HEK293 (cell line): ENCODE results near the gene ZPLD1.

ENCODE experiments used
- CTCF ChIA-PET: fragments of 350-600 bp; formaldehyde crosslinking; extraction: SDS; loops from one replicate; lab custom pipeline; 2021; ENCODE audit warnings: antibody characterized with exemption; lab: Yijun Ruan, JAX
- POLR2A ChIA-PET: fragments of 300-600 bp; formaldehyde crosslinking; extraction: SDS; loops from one replicate; lab custom pipeline; 2020; ENCODE audit warnings: antibody characterized with exemption, inconsistent platforms; lab: Yijun Ruan, JAX
- H3K27ac ChIP-seq: fragments of 200-500 bp; sonication (Bioruptor generic); 2 replicates; pipeline ENCODE4 v1.5.1; 2014; ENCODE audit warnings: low read depth, low read length, control low read depth, inconsistent platforms; ENCODE audit errors: extremely low read depth
- H3K36me3 ChIP-seq, 2 experiments: fragments of 200-500 bp in 1 of 2; sonication (Bioruptor generic) in 1 of 2; 1 replicate in 1 of 2; 2 replicates in 1 of 2; pipeline ENCODE4 v1.5.1; 2014 to 2017; ENCODE audit warnings: inconsistent platforms in 2 of 2, low read length in 2 of 2; ENCODE audit not compliant: control insufficient read depth in 2 of 2, insufficient read depth in 1 of 2
- H3K4me1 ChIP-seq: fragments of 200-500 bp; sonication (Bioruptor generic); 2 replicates; pipeline ENCODE4 v1.5.1; 2014; ENCODE audit warnings: mild to moderate bottlenecking, low read length, inconsistent platforms; ENCODE audit not compliant: control insufficient read depth, insufficient read depth
- H3K4me3 ChIP-seq: 2 replicates; pipeline ENCODE4 v1.5.1; 2011; ENCODE audit warnings: low read depth, mild to moderate bottlenecking, control low read depth, low read length, moderate library complexity
- H3K9me3 ChIP-seq: fragments of 200-500 bp; sonication (Bioruptor generic); 2 replicates; pipeline ENCODE4 v1.5.1; 2014; ENCODE audit warnings: low read depth, low read length, inconsistent platforms; ENCODE audit not compliant: control insufficient read depth, insufficient read depth
- AEBP2 ChIP-seq: fragments of 450-650 bp; formaldehyde crosslinking; IDR thresholded peaks from 2 replicates; pipeline ENCODE4 v1.5.1; 2016; ENCODE audit warnings: missing biosample characterization, missing genetic modification characterization, borderline replicate concordance
- GLIS1 ChIP-seq: fragments of 450-650 bp; formaldehyde crosslinking; IDR thresholded peaks from 2 replicates; pipeline ENCODE4 v1.5.1; 2016; ENCODE audit warnings: missing biosample characterization, missing genetic modification characterization
- OVOL3 ChIP-seq: fragments of 450-650 bp; formaldehyde crosslinking; IDR thresholded peaks from 2 replicates; pipeline ENCODE4 v1.5.1; 2016; ENCODE audit warnings: missing biosample characterization, missing genetic modification characterization
- REST ChIP-seq: fragments of 450-650 bp; formaldehyde crosslinking; IDR thresholded peaks from 2 replicates; pipeline ENCODE4 v1.5.1; 2016; ENCODE audit warnings: missing biosample characterization, missing genetic modification characterization
- TRIM28 ChIP-seq: IDR thresholded peaks from 2 replicates; pipeline ENCODE4 v1.6.1; 2011; ENCODE audit warnings: low read length, control low read depth, borderline replicate concordance
- YY1 ChIP-seq: fragments of 450-650 bp; formaldehyde crosslinking; IDR thresholded peaks from 2 replicates; pipeline ENCODE4 v1.5.1; 2018; ENCODE audit warnings: missing biosample characterization, missing genetic modification characterization
- ZBTB11 ChIP-seq: fragments of 450-650 bp; formaldehyde crosslinking; conservative IDR thresholded peaks from 2 replicates; pipeline ENCODE4 v1.5.1; 2016; ENCODE audit warnings: low read depth, missing biosample characterization, missing genetic modification characterization
- ZEB2 ChIP-seq: fragments of 450-650 bp; formaldehyde crosslinking; IDR thresholded peaks from 2 replicates; pipeline ENCODE4 v1.5.1; 2016; ENCODE audit warnings: missing biosample characterization, missing genetic modification characterization
- ZNF18 ChIP-seq: fragments of 450-650 bp; formaldehyde crosslinking; IDR thresholded peaks from 2 replicates; pipeline ENCODE4 v1.5.1; 2016; ENCODE audit warnings: missing biosample characterization, missing genetic modification characterization
- ZNF19 ChIP-seq: fragments of 450-650 bp; formaldehyde crosslinking; IDR thresholded peaks from 2 replicates; pipeline ENCODE4; 2016; ENCODE audit warnings: missing biosample characterization, missing genetic modification characterization, low read depth
- ZNF292 ChIP-seq: fragments of 450-650 bp; formaldehyde crosslinking; IDR thresholded peaks from 2 replicates; pipeline ENCODE4 v1.5.1; 2016; ENCODE audit warnings: low read depth, missing biosample characterization, missing genetic modification characterization, borderline replicate concordance
- ZNF354C ChIP-seq: fragments of 450-650 bp; formaldehyde crosslinking; IDR thresholded peaks from 2 replicates; pipeline ENCODE4 v1.5.1; 2016; ENCODE audit warnings: missing biosample characterization, missing genetic modification characterization, low read depth, borderline replicate concordance
- ZNF404 ChIP-seq: fragments of 450-650 bp; formaldehyde crosslinking; IDR thresholded peaks from 2 replicates; pipeline ENCODE4 v1.5.1; 2017; ENCODE audit warnings: missing biosample characterization, missing genetic modification characterization
- ZNF560 ChIP-seq: fragments of 450-650 bp; formaldehyde crosslinking; IDR thresholded peaks from 2 replicates; pipeline ENCODE4 v1.5.1; 2017; ENCODE audit warnings: missing biosample characterization, missing genetic modification characterization, borderline replicate concordance
- ZNF585B ChIP-seq: fragments of 450-650 bp; formaldehyde crosslinking; IDR thresholded peaks from 2 replicates; pipeline ENCODE4 v1.5.1; 2016; ENCODE audit warnings: missing biosample characterization, missing genetic modification characterization
- ZNF623 ChIP-seq: fragments of 450-650 bp; formaldehyde crosslinking; IDR thresholded peaks from 2 replicates; pipeline ENCODE4 v1.5.1; 2016; ENCODE audit warnings: missing biosample characterization, missing genetic modification characterization
- ZNF785 ChIP-seq: fragments of 450-650 bp; formaldehyde crosslinking; IDR thresholded peaks from 2 replicates; pipeline ENCODE4 v1.5.1; 2016; ENCODE audit warnings: missing biosample characterization, missing genetic modification characterization

Gene ZPLD1

GRCh38 chr3:102457644-102458043 is 22.8 kb downstream of the ZPLD1 start:
- TF ChIP-seq ZNF354C (tag by site-specific recombination) (no peak), ZNF19 (tag by site-specific recombination) (no peak), ZEB2 (tag by site-specific recombination) (no peak), ZBTB11 (no peak), AEBP2 (tag by site-specific recombination) (no peak), REST (no peak), OVOL3 (no peak), ZNF585B (tag by site-specific recombination) (no peak), ZNF623 (no peak), ZNF560 (no peak), GLIS1 (tag by site-specific recombination) (no peak), ZNF18 (tag by site-specific recombination) (no peak)
- Histone ChIP-seq H3K9me3 (no peaks in the 10 kb centered on the region), H3K36me3 (no peaks in the 10 kb centered on the region), H3K27ac (no peak overlapping the region), H3K4me3 (no peak overlapping the region), H3K4me1 (no peaks in the 10 kb centered on the region)
- CTCF ChIA-PET = no interaction called here
- POLR2A ChIA-PET = no interaction called here

- TF ChIP-seq YY1 (no peak), ZNF785 (tag by site-specific recombination) (no peak), ZNF404 (tag by site-specific recombination) (no peak), ZNF292 (tag by site-specific recombination) (no peak), TRIM28 (no peak)
- Histone ChIP-seq H3K36me3 (no peaks in the 10 kb centered on the region), H3K27ac (no peak overlapping the region), H3K4me3 (no peak overlapping the region), H3K9me3 (no peaks in the 10 kb centered on the region), H3K4me1 (no peaks in the 10 kb centered on the region)
- POLR2A ChIA-PET = no interaction called here
- CTCF ChIA-PET = no interaction called here
These were observed 25.8 kb downstream of the ZPLD1 start for GRCh38 chr3:102460579-102460978.
